Upper lobe of left lung (tissue), 4 donors: ENCODE data around the gene RCCD1.

Experiments
- EP300 ChIP-seq, 4 donors: sonication (generic); formaldehyde crosslinking; IDR thresholded peaks; one replicate each; pipeline ENCODE4 v1.5.1; 2017; ENCODE audit warnings: antibody characterized with exemption in 4 of 4, control low read depth in 2 of 4
- POLR2A ChIP-seq, 4 donors: fragments of 450-650 bp; IDR thresholded peaks; one replicate each; pipeline ENCODE4 v1.5.1; 2016 to 2017; ENCODE audit warnings: antibody characterized with exemption in 4 of 4, mild to moderate bottlenecking in 2 of 4
- POLR2AphosphoS5 ChIP-seq, 2 donors: sonication (generic); formaldehyde crosslinking; IDR thresholded peaks; one replicate each; pipeline ENCODE4 v1.5.1; 2017; ENCODE audit warnings: antibody characterized with exemption in 2 of 2
- TF ChIP-seq, protein P1 (sequence below), 6 experiments: fragments of 450-650 bp in 4 of 6; fragments of 200-600 bp in 2 of 6; sonication (generic) in 2 of 6; IDR thresholded peaks; one replicate each; pipeline ENCODE4 v1.5.1; 2016 to 2019; ENCODE audit warnings: antibody characterized with exemption in 6 of 6

DNA sequence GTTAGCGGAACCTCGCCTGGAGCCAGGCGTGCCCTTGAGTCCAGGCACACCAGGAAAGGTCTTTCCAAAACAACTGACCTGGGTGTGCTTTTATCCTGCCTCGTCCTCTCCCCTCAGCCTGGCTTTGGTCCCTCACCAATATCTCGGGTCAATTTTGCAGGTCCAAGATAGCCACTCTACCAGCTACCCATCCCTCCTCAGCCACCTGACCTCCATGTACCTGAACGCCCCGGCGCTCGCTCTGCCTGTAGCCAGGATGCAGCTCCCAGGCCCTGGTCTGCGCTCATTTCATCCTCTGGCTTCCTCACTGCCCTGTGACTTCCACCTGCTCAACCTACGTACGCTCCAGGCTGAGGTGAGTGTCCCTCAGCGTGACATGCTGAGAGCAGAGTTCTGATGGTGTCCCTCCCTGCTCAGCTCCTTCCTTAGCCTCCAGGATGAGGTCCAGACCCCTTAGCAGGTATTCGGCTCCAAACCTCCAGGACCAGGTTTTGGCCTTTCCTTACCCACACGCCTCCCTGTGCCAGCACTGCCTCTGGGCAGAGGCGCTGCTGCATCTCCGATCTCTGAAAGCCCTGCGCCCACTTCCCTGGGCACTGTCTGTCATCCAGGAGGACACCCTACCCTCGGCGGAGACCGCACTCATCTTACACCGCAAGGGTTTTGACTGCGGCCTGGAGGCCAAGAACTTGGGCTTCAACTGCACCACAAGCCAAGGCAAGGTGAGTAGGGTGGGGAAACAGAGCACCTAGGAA, 36.5 kb upstream of the RCCD1 start:
- TF ChIP-seq, protein P1, sequence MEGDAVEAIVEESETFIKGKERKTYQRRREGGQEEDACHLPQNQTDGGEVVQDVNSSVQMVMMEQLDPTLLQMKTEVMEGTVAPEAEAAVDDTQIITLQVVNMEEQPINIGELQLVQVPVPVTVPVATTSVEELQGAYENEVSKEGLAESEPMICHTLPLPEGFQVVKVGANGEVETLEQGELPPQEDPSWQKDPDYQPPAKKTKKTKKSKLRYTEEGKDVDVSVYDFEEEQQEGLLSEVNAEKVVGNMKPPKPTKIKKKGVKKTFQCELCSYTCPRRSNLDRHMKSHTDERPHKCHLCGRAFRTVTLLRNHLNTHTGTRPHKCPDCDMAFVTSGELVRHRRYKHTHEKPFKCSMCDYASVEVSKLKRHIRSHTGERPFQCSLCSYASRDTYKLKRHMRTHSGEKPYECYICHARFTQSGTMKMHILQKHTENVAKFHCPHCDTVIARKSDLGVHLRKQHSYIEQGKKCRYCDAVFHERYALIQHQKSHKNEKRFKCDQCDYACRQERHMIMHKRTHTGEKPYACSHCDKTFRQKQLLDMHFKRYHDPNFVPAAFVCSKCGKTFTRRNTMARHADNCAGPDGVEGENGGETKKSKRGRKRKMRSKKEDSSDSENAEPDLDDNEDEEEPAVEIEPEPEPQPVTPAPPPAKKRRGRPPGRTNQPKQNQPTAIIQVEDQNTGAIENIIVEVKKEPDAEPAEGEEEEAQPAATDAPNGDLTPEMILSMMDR (IDR thresholded peaks at IDR 0.05), result no peak
- TF ChIP-seq POLR2AphosphoS5 (IDR thresholded peaks at IDR 0.05) (no peak), POLR2A (IDR thresholded peaks at IDR 0.05) (no peak), EP300 (IDR thresholded peaks at IDR 0.05) (no peak)
